Astrocyte (in vitro differentiated cells and primary cell): Measurements from ENCODE around the gene LGALS8. TPM values are rescaled to one million over a fixed set of nuclear protein-coding genes. Genes with fewer than 3 reads are reported as not detected.

ENCODE experiments used
- DNase-seq: peaks from one replicate; pipeline ENCODE4 v3.0.0-alpha.2; 2010; ENCODE audit warnings: low read depth
- FAIRE-seq: peaks from 2 replicates; lab custom pipeline; 2011; peaks lifted over from hg19 to GRCh38; lab: Jason Lieb, UNC
- H2AFZ ChIP-seq: 2 replicates; pipeline ENCODE4 v1.6.0; 2012; ENCODE audit warnings: low read depth, low read length, inconsistent platforms
- H3K27ac ChIP-seq: 2 replicates; pipeline ENCODE4 v1.5.1; 2011; ENCODE audit warnings: low read depth, low read length, inconsistent platforms
- H3K27me3 ChIP-seq: 2 replicates; pipeline ENCODE4 v1.6.0; 2011; ENCODE audit warnings: low read length, inconsistent platforms; ENCODE audit not compliant: insufficient read depth
- H3K36me3 ChIP-seq: 2 replicates; pipeline ENCODE4 v1.5.1; 2011; ENCODE audit warnings: low read length, inconsistent platforms; ENCODE audit not compliant: insufficient read depth
- H3K4me1 ChIP-seq: 2 replicates; pipeline ENCODE4 v1.5.1; 2011; ENCODE audit warnings: low read length, inconsistent platforms; ENCODE audit not compliant: insufficient read depth
- H3K4me2 ChIP-seq: 2 replicates; pipeline ENCODE4 v1.6.0; 2012; ENCODE audit warnings: low read length, inconsistent platforms
- H3K4me3 ChIP-seq: 2 replicates; pipeline ENCODE4 v1.5.1; 2011; ENCODE audit warnings: low read depth, mild to moderate bottlenecking, low read length, inconsistent platforms; ENCODE audit not compliant: insufficient read depth
- H3K79me2 ChIP-seq: 2 replicates; pipeline ENCODE4 v1.6.0; 2012; ENCODE audit warnings: mild to moderate bottlenecking, low read length, inconsistent platforms; ENCODE audit not compliant: insufficient read depth
- H3K9ac ChIP-seq: 2 replicates; pipeline ENCODE4 v1.6.0; 2012; ENCODE audit warnings: mild to moderate bottlenecking, low read length, inconsistent platforms
- H3K9me3 ChIP-seq: 2 replicates; pipeline ENCODE4 v1.5.1; 2012; ENCODE audit warnings: low read depth, mild to moderate bottlenecking, low read length, inconsistent platforms; ENCODE audit not compliant: insufficient read depth
- H4K20me1 ChIP-seq: 2 replicates; pipeline ENCODE4 v1.6.0; 2012; ENCODE audit warnings: low read length, inconsistent platforms; ENCODE audit not compliant: insufficient read depth
- H3K27ac Mint-ChIP-seq: one replicate; pipeline ENCODE4 v1.8.0; 2021; ENCODE audit warnings: mild to moderate bottlenecking, mixed read lengths; ENCODE audit not compliant: unreplicated experiment
- H3K27me3 Mint-ChIP-seq: one replicate; pipeline ENCODE4 v1.8.0; 2021; ENCODE audit warnings: low read depth, mixed read lengths; ENCODE audit not compliant: unreplicated experiment
- H3K36me3 Mint-ChIP-seq: one replicate; pipeline ENCODE4 v1.8.0; 2021; ENCODE audit warnings: low read depth, mixed read lengths; ENCODE audit not compliant: unreplicated experiment
- H3K4me1 Mint-ChIP-seq: one replicate; pipeline ENCODE4 v1.8.0; 2021; ENCODE audit warnings: low read depth, mixed read lengths; ENCODE audit not compliant: unreplicated experiment
- H3K4me3 Mint-ChIP-seq: one replicate; pipeline ENCODE4 v1.8.0; 2021; ENCODE audit warnings: mild to moderate bottlenecking, moderate library complexity, mixed read lengths; ENCODE audit not compliant: unreplicated experiment
- H3K9me3 Mint-ChIP-seq: one replicate; pipeline ENCODE4 v1.8.0; 2021; ENCODE audit warnings: mild to moderate bottlenecking, mixed read lengths; ENCODE audit not compliant: unreplicated experiment
- CTCF ChIP-seq: IDR thresholded peaks from 2 replicates; pipeline ENCODE4 v1.5.1; 2011; ENCODE audit warnings: low read depth, mild to moderate bottlenecking, inconsistent platforms, low read length, moderate library complexity; ENCODE audit not compliant: insufficient read depth
- EZH2 ChIP-seq: IDR thresholded peaks from 2 replicates; pipeline ENCODE4 v1.6.1; 2012; ENCODE audit warnings: mild to moderate bottlenecking, low read length, inconsistent platforms; ENCODE audit not compliant: insufficient read depth
- total RNA-seq: library from RNA; stranded (reverse); gene quantifications from 2 replicates; pipeline ENCODE4 v1.2.1, GENCODE V29; 2021

The LGALS8 gene
- total RNA-seq, 1 donor from 2014 or later, result 27.9 TPM

- H3K27me3 Mint-ChIP-seq, result no peaks in the 10 kb centered on the region
- H4K20me1 ChIP-seq, result no peaks in the 10 kb centered on the region
- H3K4me3 Mint-ChIP-seq, result no peak overlapping the region
Observed at GRCh38 chr1:236545621-236546169, 21.9 kb downstream of the LGALS8 start.

GRCh38 chr1:236548452-236548851 lies 24.7 kb downstream of the LGALS8 start:
- Mint-ChIP-seq H3K27me3 (no peaks in the 10 kb centered on the region), H3K4me3 (no peak overlapping the region), H3K4me1 (peaks cover 13% of the 10 kb centered on the region), H3K9me3 (no peaks in the 10 kb centered on the region), H3K36me3 (peaks cover 40% of the 10 kb centered on the region), H3K27ac (no peak overlapping the region)
- H3K79me2 ChIP-seq, result no peaks in the 10 kb centered on the region
- no peaks in the 10 kb centered on the region for H3K9me3 ChIP-seq
- TF ChIP-seq CTCF (no peak), EZH2 (no peak)
- no peaks in the 10 kb centered on the region for H3K27me3 ChIP-seq
- no peak for DNase-seq
- H3K27ac ChIP-seq, result no peak overlapping the region
- H3K4me3 ChIP-seq, result no peak overlapping the region
- no peaks in the 10 kb centered on the region for H3K4me1 ChIP-seq
- H3K9ac ChIP-seq, result no peak overlapping the region
- H3K36me3 ChIP-seq, result peaks cover 73% of the 10 kb centered on the region
- FAIRE-seq, result no peak
- H2AFZ ChIP-seq, result no peak overlapping the region
- no peaks in the 10 kb centered on the region for H4K20me1 ChIP-seq
- H3K4me2 ChIP-seq, result no peak overlapping the region

More at GRCh38 chr1:236545621-236546169, 21.9 kb downstream of the LGALS8 start:
- Histone ChIP-seq H2AFZ (no peak overlapping the region), H3K79me2 (no peaks in the 10 kb centered on the region), H3K9ac (no peak overlapping the region), H3K4me1 (no peaks in the 10 kb centered on the region), H3K9me3 (no peaks in the 10 kb centered on the region), H3K27ac (no peak overlapping the region), H3K27me3 (no peaks in the 10 kb centered on the region), H3K36me3 (peaks cover 67% of the 10 kb centered on the region), H3K4me2 (no peak overlapping the region), H3K4me3 (no peak overlapping the region)
- Mint-ChIP-seq H3K9me3 (no peaks in the 10 kb centered on the region), H3K4me1 (peaks cover 16% of the 10 kb centered on the region), H3K27ac (peak overlapping the region; percentile 95), H3K36me3 (peaks cover 36% of the 10 kb centered on the region)
- DNase-seq, result no peak
- FAIRE-seq, result no peak
- TF ChIP-seq EZH2, result no peak

- Histone ChIP-seq H3K27ac (no peak overlapping the region), H2AFZ (no peak overlapping the region), H3K4me3 (no peak overlapping the region), H3K9ac (no peak overlapping the region), H3K9me3 (no peaks in the 10 kb centered on the region), H3K4me2 (no peak overlapping the region), H3K4me1 (no peaks in the 10 kb centered on the region), H3K79me2 (no peaks in the 10 kb centered on the region), H3K27me3 (no peaks in the 10 kb centered on the region), H3K36me3 (peaks cover 77% of the 10 kb centered on the region), H4K20me1 (no peaks in the 10 kb centered on the region)
- FAIRE-seq (no peak), DNase-seq (no peak)
- H3K36me3 Mint-ChIP-seq, result peaks cover 26% of the 10 kb centered on the region
- peaks cover 4% of the 10 kb centered on the region for H3K4me1 Mint-ChIP-seq
- no peaks in the 10 kb centered on the region for H3K9me3 Mint-ChIP-seq
- no peak overlapping the region for H3K4me3 Mint-ChIP-seq
- H3K27me3 Mint-ChIP-seq, result no peaks in the 10 kb centered on the region
- no peak for TF ChIP-seq CTCF
- no peak for TF ChIP-seq EZH2
- no peak overlapping the region for H3K27ac Mint-ChIP-seq
Observed at GRCh38 chr1:236550961-236551851, 27.4 kb downstream of the LGALS8 start.
